Stimulated activated CD4-positive, alpha-beta T cell treated with anti-CD3 and anti-CD28 coated beads, TNF-alpha, amount 100 ng/mL, for 1 hour (primary cell): Measurements from ENCODE around the gene GZMB.
"Not testable (repeated sequence)": the region's sequence is repeated elsewhere in the genome, so short reads cannot be mapped to it uniquely, and the experiment has no call there.

Experiments
- DNase-seq, 3 donors: peaks; one replicate each; pipeline ENCODE4 v3.0.0-alpha.2; 2020; ENCODE audit warnings: low read depth in 3 of 3, low spot score in 1 of 3

GZMB gene

GRCh38 chr14:24631749-24632335 is 2.1 kb downstream of the GZMB start:
- DNase-seq, result no peak

- DNase-seq, result no peak
Observed at GRCh38 chr14:24630872-24631477, 3.0 kb downstream of the GZMB start.

- no peak for DNase-seq
Observed at GRCh38 chr14:24630087-24630871, 3.7 kb downstream of the GZMB start.

- DNase-seq, result no peak
Observed at GRCh38 chr14:24629521-24629920, 4.5 kb downstream of the GZMB start.

GRCh38 chr14:24613747-24614146 is 20.2 kb downstream of the GZMB start:
- no peak for DNase-seq

- no peak for DNase-seq
Observed at GRCh38 chr14:24613241-24613640, 20.7 kb downstream of the GZMB start.

GRCh38 chr14:24612196-24612595 is 21.8 kb downstream of the GZMB start:
- no peak for DNase-seq

GRCh38 chr14:24609655-24610344 is 24.2 kb downstream of the GZMB start, which contains the start of gene GZMH:
GZMH (minus strand) TSS chr14:24609685; CDS start chr14:24609613, 72 bp downstream.
- no peak for DNase-seq

- no peak for DNase-seq
Observed at GRCh38 chr14:24607635-24608514, 26.1 kb downstream of the GZMB start.

- no peak for DNase-seq
Observed at GRCh38 chr14:24607081-24607480, 26.9 kb downstream of the GZMB start.

GRCh38 chr14:24606297-24606696 is 27.7 kb downstream of the GZMB start:
- no peak for DNase-seq

- DNase-seq, result peak; percentile 16 to 55 (median 34)
Observed at GRCh38 chr14:24605435-24606190, 28.4 kb downstream of the GZMB start.

- DNase-seq, result no peak
Observed at GRCh38 chr14:24597403-24597802, 36.6 kb downstream of the GZMB start.

- no peak for DNase-seq
Observed at GRCh38 chr14:24595073-24595808, 38.7 kb downstream of the GZMB start.

GRCh38 chr14:24591004-24591403 is 43.0 kb downstream of the GZMB start:
- DNase-seq, result not testable (repeated sequence)

- not testable (repeated sequence) for DNase-seq
Observed at GRCh38 chr14:24584402-24584801, 49.6 kb downstream of the GZMB start.
